Erythroblast (primary cell): ENCODE results near the gene BLVRB.

Experiments
- GATA1 ChIP-seq: IDR thresholded peaks from 2 replicates; pipeline ENCODE4 v1.6.1; 2011; ENCODE audit warnings: low read depth, mild to moderate bottlenecking, control low read depth, low read length, moderate library complexity
- POLR2A ChIP-seq: IDR thresholded peaks from 2 replicates; pipeline ENCODE4 v1.6.1; 2011; ENCODE audit warnings: mild to moderate bottlenecking, low read length

DNA sequence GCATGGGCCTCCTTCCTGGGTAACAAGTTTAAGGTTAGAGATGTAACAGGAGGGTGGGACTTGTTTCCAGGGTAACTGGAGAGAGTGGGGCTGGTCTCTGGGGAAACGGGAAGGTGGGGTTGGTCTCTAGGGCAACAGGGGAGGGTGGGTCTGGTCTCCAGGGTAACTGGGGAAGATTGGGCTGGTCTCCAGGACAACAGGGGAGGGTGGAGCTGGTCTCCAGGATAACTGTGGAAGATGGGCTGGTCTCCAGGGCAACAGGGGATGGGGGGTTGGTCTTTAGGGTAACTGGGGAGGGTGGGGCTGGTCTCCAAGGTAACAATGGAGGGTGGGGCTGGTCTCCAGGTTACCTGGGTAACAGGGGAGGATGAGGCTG lies 37.8 kb upstream of the BLVRB start:
- TF ChIP-seq POLR2A = no peak
- TF ChIP-seq GATA1 = no peak
